Stomach (tissue), 9 donors: ENCODE results near the gene MZF1. TPM values are rescaled to one million over a fixed set of nuclear protein-coding genes. Genes with fewer than 3 reads are reported as not detected.

Experiments
- DNase-seq, 2 donors: peaks; one replicate each; pipeline versions ENCODE4 v3.0.0 to v3.0.0-alpha.2; 2013 to 2019
- H3K27ac ChIP-seq, 5 donors: fragments of 200-600 bp in 4 of 5; sonication (generic) in 4 of 5; one replicate each; pipeline ENCODE4 v1.5.1; 2013 to 2019; ENCODE audit warnings: mild to moderate bottlenecking in 1 of 5, moderate library complexity in 1 of 5
- H3K27me3 ChIP-seq, 3 donors: fragments of 200-600 bp; sonication (generic); one replicate each; pipeline ENCODE4 v1.5.1; 2017 to 2019; ENCODE audit warnings: mixed run types in 1 of 3
- H3K36me3 ChIP-seq, 4 donors: fragments of 200-600 bp; sonication (generic); 1 replicate in 3 of 4; 2 replicates in 1 of 4; pipeline ENCODE4 v1.5.1; 2016 to 2019
- H3K4me1 ChIP-seq, 4 donors: fragments of 200-600 bp; sonication (generic); one replicate each; pipeline ENCODE4 v1.5.1; 2016 to 2019
- H3K4me3 ChIP-seq, 4 donors: fragments of 200-600 bp; sonication (generic) in 3 of 4; one replicate each; pipeline ENCODE4 v1.5.1; 2016 to 2019; ENCODE audit warnings: mild to moderate bottlenecking in 1 of 4
- H3K9me3 ChIP-seq, 4 donors: fragments of 200-600 bp; sonication (generic); one replicate each; pipeline ENCODE4 v1.5.1; 2016 to 2019
- CTCF ChIP-seq, 7 experiments: fragments of 450-650 bp in 4 of 7; fragments of 200-600 bp in 3 of 7; sonication (generic) in 3 of 7; IDR thresholded peaks; one replicate each; pipeline ENCODE4 v1.5.1; 2016 to 2019; ENCODE audit warnings: antibody characterized with exemption in 7 of 7, control low read depth in 2 of 7, mild to moderate bottlenecking in 1 of 7
- EP300 ChIP-seq: sonication (generic); formaldehyde crosslinking; IDR thresholded peaks from one replicate; pipeline ENCODE4 v1.6.1; 2017; ENCODE audit warnings: antibody characterized with exemption
- POLR2A ChIP-seq, 4 donors: fragments of 450-650 bp; IDR thresholded peaks; one replicate each; pipeline ENCODE4 v1.6.1; 2016; ENCODE audit warnings: antibody characterized with exemption in 4 of 4, control low read depth in 2 of 4, mild to moderate bottlenecking in 1 of 4, moderate library complexity in 1 of 4
- POLR2AphosphoS5 ChIP-seq, 3 donors: sonication (generic); formaldehyde crosslinking; IDR thresholded peaks; one replicate each; pipeline ENCODE4 v1.6.1; 2016; ENCODE audit warnings: antibody characterized with exemption in 3 of 3
- WGBS, 5 donors: extraction: QIAGEN DNeasy Blood & Tissue Kit in 3 of 5; methylation state at CpG; one replicate each; pipeline versions ENCODE4 v1.1.5 to v1.1.7; 2013 to 2018; 5-methylcytosine and 5-hydroxymethylcytosine counted together
- intact Hi-C: fragments of 100-400 bp; cut with DNase I; formaldehyde crosslinking; loops from one replicate; pipeline ENCODE4 v1.15.1; 2023; ENCODE audit warnings: low total_unique reads
- polyA plus RNA-seq, 3 donors: library from polyadenylated mRNA; stranded (reverse); fragments of 200-250 nt; gene quantifications; one replicate each; pipeline ENCODE4 v1.2.3, GENCODE V29; 2013
- total RNA-seq, 5 donors: library from RNA; depleted of rRNA; stranded (reverse); fragments of >200 nt; gene quantifications; one replicate each; pipeline versions ENCODE4 v1.1.0 to v1.2.3, GENCODE V29; 2014 to 2016
- donor health status: healthy with polysubstance abuse.
- donor health status: Bipolar disorder and iron deficiency.
- donor health status: healthy.

Gene MZF1
- total and polyA plus RNA-seq, 8 donors = 14.0 to 84.9 (median 49.3) TPM

- DNase-seq = no peak
- WGBS, 5 donors = 88 to 94% (median 94%) methylated on average over 10 to 25 of the region's 25 CpGs
These were observed 2.2 kb downstream of the MZF1 start for GRCh38 chr19:58570770-58571574.

GRCh38 chr19:58569943-58570670 is 3.0 kb downstream of the MZF1 start:
- TF ChIP-seq POLR2A (IDR thresholded peaks at IDR 0.05) (no peak), POLR2AphosphoS5 (IDR thresholded peaks at IDR 0.05) (no peak), CTCF (IDR thresholded peaks at IDR 0.05) (no peak)
- Histone ChIP-seq H3K27me3 (no peaks in the 10 kb centered on the region), H3K4me3 (no peak overlapping the region), H3K9me3 (no peaks in the 10 kb centered on the region), H3K27ac (no peak overlapping the region), H3K36me3 (peaks cover 5 to 56% (median 44%) of the 10 kb centered on the region in 4 donors), H3K4me1 (peaks cover 18 to 33% (median 26%) of the 10 kb centered on the region in 4 donors)
- no peak for DNase-seq
- WGBS, 5 donors = 78 to 89% (median 87%) methylated on average over 4 to 8 of the region's 8 CpGs
- intact Hi-C loops = no loop called here

More at GRCh38 chr19:58570770-58571574, 2.2 kb downstream of the MZF1 start:
- no peak for TF ChIP-seq CTCF (IDR thresholded peaks at IDR 0.05)
- no peak for TF ChIP-seq EP300
- TF ChIP-seq POLR2AphosphoS5 (IDR thresholded peaks at IDR 0.05) = no peak
- TF ChIP-seq POLR2A (IDR thresholded peaks at IDR 0.05) = no peak
- Histone ChIP-seq H3K4me1 (peaks cover 18 to 35% (median 29%) of the 10 kb centered on the region in 4 donors), H3K27me3 (no peaks in the 10 kb centered on the region), H3K27ac (no peak overlapping the region), H3K4me3 (no peak overlapping the region), H3K9me3 (no peaks in the 10 kb centered on the region), H3K36me3 (peaks cover 5 to 54% (median 44%) of the 10 kb centered on the region in 4 donors)
- intact Hi-C loops = no loop called here

- TF ChIP-seq POLR2A (IDR thresholded peaks at IDR 0.05) = no peak
- no peak for TF ChIP-seq POLR2AphosphoS5 (IDR thresholded peaks at IDR 0.05)
- no peak for TF ChIP-seq CTCF (IDR thresholded peaks at IDR 0.05)
- no peak for TF ChIP-seq EP300
- no peak overlapping the region for H3K4me3 ChIP-seq
- H3K27ac ChIP-seq = no peak overlapping the region
- no peaks in the 10 kb centered on the region for H3K9me3 ChIP-seq
- peaks cover 15 to 29% (median 22%) of the 10 kb centered on the region in 4 donors for H3K4me1 ChIP-seq
- H3K36me3 ChIP-seq = peaks cover 5 to 56% (median 44%) of the 10 kb centered on the region in 4 donors
- WGBS, 5 donors = 90 to 96% (median 93%) methylated on average over 6 of the region's 6 CpGs
- intact Hi-C loops = no loop called here
- H3K27me3 ChIP-seq = no peaks in the 10 kb centered on the region
- DNase-seq = no peak
These were observed 3.8 kb downstream of the MZF1 start for GRCh38 chr19:58569191-58569942.
